GM18526 (cell line): ENCODE results near the gene PPP1R37.

Experiments used
- POLR2A ChIP-seq: IDR thresholded peaks from 3 replicates; pipeline ENCODE4 v1.6.1; 2011; ENCODE audit not compliant: insufficient read length; ENCODE audit errors: extremely low read depth

PPP1R37 gene

DNA sequence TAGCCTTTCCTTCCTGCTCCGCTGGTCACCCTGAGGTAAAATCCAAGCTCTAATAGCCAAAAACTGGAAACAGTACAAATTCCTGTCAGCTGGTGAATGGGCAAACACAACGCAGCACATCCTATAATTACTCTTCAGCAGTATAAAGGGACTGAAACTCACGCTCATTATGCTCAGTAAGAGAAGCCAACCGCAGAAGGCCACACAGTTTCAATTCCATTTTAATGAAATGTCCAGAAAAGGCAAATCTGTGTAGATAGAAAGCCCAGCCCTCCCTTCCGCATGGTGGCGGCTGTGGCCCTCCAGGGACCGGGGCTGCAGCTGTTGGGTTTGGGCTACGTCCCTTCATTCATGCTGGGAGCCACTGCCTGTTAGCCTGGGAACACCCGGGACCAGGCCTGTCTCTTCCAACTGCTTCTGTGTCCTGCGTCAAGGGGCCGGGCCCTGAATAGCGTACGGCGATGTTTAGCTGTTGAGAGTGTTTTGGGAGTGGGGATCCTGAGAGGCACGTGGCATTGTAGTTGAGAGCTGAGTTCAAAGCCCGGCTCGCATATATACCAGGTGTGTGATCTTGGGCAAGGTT, 44.3 kb downstream of the PPP1R37 start:
- no peak for TF ChIP-seq POLR2A

DNA sequence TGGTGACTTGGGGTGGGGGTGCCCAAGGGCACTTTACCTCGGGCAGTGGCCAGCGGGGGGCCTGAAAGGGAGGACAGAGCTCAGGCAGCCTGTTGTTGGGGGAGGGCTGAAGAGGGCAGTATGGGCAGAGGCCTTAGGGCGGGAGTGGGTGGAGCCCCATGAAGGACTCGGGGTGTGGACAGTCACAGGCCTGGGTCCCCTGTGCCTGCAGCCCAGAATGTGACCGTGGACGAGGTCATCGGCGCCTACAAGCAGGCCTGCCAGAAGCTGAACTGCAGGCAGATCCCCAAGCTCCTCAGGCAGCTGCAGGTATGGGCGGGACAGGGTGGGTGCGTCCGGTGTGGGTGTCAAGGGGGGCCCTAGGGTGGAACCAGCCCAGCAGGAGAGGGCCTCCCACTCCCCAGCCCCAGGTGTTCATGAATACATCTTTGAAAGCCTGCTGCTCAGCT, 45.3 kb downstream of the PPP1R37 start:
- TF ChIP-seq POLR2A: no peak

DNA sequence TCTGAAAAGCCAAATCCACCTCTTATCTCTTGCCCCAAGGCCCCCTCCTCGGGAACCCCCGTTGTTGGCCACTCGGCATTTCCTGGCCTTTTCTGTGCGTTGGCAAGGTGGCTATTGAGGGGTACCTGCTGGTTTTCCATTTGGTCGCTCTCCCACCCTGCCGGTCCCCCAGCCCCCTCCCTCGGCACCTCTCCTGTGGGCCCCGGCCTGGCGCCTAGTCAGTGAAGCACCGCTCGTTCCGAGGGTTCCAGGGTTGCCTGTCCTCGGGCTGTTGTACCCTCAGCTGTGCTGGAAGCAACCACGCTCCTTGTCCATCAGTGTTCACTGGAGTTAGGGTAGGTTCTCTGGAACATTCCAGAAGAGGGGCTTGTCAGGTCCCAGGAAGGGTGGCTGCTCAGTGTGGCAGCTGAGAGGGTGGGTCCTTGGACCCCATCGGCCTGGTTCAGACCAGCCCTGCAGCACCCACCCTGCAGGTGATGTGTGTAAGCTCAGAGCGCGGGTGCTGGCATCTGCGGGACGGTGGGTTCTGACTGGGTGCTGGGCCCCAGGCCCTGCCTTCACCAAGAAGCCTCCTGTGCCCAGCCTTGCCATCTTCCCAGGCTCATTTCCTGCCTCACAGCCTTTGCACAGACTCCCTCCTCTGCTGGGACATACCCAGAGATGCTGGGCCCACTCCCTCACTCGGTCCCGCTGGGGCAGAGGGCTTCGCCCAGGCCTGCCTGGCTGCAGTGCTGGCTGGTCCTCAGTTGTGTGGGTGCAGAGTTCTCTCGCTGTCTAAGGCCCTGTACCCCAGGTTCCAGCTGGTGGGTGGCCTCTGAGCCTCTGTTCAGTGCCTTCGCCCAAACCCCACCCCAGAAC, 46.5 kb downstream of the PPP1R37 start:
- no peak for TF ChIP-seq POLR2A

DNA sequence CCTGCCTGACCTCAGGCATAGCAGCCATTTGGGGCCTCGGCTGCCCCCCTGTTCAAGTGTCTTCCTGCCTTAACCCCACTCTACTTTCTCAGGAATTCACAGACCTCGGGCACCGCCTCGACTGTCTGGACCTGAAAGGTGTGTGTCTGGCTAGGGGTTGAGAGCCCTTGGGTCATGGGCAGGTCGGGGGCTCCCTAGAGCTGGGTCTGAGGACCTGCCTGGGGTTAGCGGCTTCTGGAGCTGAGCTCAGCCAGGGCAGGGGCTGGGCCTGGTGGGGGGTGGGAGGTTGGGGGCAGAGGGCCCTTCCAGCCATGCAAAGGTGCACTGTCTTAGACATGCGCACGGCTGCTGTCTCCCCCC, 47.1 kb downstream of the PPP1R37 start:
- TF ChIP-seq POLR2A: no peak

DNA sequence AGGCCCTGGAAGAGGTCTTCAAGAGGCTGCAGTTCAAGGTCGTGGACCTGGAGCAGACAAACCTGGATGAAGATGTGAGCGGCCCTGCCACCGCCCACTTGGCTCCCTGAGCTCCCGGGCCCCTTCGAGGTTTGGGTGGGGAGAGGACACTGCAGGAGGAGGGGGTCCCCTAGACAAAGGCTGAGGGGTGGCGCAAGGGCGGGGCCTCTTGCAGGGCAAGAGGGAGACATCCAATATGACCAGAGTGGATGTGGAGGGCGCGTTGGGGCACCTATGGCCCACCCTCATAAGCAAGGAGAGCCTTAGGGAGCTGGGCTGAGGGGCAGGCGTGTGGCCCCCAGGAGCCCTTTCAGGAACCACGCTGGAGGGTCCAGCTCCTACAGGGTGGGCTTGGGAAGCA, 47.6 kb downstream of the PPP1R37 start:
- TF ChIP-seq POLR2A: no peak

DNA sequence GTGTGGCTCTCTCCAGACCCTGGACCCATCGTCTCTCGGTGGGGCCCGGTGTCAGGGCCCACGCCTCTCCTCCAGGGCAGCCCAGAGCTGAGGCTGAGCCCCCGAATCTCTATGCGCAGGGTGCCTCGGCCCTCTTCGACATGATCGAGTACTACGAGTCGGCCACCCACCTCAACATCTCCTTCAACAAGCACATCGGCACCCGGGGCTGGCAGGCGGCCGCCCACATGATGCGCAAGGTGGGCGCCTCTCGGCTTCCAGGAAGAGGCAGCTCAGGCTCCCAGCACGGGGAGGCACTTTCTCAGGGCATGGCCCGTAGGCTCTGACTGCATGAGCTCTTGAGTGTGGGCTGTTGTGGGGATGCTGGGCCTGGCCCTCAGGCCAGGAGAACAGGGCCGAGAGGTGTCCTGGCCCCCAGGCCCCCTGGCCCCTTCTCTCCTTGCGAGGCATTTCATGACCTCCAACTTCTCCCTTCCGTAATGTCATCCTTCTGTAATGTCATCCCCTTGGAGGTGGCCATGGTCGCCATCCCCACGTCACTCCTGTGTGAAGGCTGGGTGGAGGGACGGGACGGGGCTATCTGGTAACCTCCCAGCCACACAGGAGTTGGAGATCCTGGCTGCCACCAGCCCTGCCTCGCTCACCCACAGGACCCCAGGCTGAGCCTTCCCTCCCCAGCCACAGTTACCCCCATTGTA, 48.4 kb downstream of the PPP1R37 start:
- no peak for TF ChIP-seq POLR2A

DNA sequence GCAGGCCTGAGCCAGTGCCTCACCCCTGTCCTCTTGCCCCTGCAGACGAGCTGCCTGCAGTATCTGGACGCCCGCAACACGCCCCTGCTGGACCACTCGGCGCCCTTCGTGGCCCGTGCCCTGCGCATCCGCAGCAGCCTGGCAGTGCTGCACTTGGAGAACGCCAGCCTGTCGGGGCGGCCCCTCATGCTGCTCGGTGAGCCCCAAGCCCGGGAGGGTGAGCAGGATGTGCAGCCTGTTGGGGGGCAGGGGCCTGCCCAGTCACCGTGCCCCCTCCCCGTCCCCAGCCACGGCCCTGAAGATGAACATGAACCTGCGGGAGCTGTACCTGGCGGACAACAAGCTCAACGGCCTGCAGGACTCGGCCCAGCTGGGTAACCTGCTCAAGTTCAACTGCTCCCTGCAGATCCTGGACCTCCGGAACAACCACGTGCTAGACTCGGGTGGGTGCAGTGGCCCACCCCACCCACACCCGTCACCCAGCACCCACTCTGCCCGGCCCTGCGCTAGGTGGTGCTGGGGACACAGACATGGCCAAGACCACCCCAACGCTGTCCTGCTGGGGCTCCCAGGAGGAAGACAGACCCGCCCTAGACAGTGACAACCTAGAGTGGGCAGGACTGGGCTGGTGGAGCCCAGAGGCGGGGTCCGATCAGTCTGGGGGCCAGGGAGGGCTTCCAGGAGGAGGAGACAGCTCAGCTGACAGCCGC, 49.2 kb downstream of the PPP1R37 start:
- no peak for TF ChIP-seq POLR2A

DNA sequence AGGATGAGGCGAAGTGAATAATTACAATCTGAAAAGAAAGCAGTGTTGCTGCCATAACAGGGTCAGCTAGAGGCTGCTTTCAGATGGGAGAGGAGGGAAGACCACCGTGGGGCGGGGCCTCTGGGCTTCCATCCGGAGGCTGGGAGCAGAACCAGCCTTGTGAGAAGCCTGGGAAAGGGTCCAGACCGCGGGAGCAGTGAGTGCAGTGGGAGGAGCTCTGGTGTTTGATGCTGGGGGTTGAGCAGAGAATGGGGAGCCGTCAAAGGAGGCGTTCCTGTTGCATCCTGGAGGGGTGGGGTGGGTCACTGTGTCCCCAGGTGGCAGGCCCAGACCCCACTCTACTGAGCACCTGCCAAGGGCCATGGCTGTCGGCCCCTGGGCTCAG, 49.7 kb downstream of the PPP1R37 start:
- TF ChIP-seq POLR2A: no peak

DNA sequence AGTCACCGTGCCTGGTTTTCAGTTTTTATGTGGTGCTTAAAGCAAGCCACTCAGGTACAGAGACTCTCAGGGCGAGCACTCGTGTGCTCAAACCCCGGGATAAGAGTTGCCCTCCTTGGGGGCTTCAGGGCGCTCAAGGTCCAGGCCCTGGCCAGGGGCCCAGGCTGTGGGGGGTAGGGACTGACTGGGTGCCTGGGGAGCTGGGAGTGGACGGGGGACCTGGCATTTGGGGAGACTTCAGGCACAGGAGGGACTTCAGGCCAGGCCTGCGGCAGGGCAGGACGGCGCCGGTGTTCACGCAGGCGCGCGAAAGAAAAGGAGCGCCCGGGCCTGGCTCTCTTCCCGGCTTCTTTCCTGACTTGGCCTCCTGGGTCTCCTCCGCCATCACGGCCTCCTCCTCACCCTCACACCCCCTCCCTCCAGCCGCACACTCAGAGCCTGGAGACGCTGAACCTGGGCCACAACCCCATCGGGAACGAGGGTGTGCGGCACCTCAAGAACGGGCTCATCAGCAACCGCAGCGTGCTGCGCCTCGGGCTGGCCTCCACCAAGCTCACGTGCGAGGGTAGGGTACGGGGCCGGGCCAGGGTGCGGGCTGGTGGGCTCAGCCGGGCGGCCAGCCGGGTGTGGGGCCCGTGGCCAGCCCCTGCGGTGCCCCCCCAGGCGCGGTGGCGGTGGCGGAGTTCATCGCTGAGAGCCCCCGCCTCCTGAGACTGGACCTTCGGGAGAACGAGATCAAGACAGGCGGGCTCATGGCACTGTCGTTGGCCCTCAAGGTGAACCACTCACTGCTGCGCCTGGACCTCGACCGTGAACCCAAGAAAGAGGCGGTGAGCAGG, 51.7 kb downstream of the PPP1R37 start:
- TF ChIP-seq POLR2A: no peak

DNA sequence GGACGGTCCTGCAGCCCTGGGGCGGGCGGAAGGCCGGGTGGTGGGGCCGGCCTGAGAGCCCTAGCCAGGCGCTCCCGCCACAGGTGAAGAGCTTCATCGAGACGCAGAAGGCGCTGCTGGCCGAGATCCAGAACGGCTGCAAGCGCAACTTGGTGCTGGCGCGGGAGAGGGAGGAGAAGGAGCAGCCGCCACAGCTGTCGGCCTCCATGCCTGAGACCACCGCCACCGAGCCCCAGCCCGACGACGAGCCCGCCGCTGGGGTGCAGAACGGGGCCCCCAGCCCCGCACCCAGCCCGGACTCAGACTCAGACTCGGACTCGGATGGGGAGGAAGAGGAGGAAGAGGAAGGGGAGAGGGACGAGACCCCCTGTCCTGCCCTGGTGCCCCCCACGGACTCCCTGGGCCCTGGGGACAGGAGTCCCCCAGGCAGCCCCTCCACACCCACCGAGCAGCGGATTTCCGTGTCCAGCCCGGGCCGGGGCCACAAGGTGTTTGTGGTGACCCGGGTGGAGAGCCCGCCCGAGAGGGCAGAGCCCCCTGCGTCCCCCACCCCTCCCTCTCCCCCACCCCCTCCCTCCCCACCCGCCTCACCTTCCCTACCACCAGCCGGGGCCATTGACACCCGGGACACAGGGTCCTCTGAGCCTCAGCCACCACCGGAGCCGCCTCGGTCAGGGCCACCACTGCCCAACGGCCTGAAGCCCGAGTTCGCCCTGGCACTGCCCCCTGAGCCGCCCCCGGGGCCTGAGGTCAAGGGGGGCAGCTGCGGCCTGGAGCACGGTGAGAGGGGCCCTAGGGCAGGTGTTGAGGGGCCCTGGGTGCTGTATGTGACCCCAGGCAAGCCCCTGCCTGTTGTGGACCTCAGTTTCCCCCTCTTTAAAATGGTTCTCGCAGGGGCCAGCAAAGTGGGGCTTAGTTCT, 52.6 kb downstream of the PPP1R37 start:
- TF ChIP-seq POLR2A: no peak

DNA sequence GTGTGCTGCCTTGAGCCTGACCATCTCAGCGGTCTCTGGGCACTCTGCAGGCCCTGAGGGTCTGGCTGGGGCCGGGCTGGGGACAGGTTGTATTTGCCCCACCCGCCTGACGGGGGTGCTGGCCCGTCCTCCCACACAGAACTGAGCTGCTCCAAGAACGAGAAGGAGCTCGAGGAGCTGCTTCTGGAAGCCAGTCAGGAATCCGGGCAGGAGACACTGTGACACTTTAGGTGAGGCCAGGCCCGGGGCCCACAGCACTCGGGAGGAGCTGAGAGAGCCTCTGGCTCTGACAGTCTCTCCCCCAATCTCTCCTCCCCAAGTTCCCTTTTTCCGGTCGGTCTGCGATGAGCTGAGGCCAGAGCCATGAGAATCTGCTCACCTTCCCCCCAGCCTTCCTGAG, 53.3 kb downstream of the PPP1R37 start:
- TF ChIP-seq POLR2A: no peak

DNA sequence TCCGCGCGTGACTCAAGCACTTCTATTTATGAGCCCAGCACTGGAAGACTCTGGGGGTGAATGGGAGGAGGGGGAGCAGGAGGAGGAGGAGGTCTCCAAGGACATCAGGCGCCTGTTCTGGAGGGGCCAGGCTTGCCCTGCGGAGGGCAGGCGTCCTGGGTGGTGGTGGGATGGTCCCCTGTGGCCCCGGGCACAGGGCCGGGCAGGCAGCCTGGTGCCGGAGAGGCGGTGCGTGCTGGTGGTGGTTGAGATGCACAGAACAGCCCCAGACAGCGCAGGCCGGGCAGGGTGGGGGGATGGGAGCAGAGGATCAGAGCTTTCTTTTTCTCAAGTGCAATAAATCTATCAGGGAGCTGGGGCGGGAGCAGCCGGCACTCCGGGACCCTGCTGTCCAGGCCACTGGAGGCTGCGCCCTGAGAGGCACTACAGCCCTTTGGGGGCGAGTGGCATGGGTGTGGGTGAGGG, 53.8 kb downstream of the PPP1R37 start:
- TF ChIP-seq POLR2A: no peak

DNA sequence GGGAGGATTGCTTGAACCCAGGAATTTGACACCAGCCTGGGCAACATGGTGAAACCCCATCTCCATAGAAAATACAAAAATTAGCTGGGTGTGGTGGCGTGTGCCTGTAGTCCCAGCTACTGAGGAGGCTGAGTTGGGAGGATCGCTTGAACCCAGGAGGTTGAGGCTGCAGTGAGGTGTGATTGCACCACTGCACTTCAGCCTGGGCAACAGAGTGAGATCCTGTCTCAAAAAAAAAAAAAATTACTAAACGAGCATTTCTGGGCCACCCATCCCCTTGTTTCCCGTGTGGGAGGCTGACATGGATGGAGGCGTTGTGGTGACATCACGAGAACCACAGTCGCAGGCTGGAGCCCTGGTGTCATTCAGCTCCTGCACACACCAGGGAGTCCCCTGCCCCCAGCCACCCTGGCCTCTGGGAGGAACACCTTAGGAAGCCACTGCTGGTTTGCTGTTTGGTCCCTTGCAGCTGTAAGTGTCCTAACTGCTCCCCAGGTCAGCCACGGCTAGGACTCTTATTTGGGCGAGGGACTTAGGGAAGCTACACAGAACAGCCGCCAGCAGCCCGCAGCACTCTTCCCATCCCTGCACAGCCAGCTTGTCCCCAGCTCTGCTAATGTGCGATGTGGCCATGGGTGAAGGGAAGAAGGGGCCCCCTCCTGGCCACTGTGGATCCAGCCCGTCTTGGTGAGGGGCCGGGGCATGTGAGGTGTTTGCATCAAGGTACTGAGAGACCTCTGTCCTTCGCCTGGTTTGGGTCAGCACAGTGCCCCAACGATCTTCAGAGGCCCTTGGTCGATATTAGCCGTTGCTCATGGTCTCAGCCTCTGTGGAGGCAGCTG, 55.1 kb downstream of the PPP1R37 start:
- TF ChIP-seq POLR2A: no peak
